KOPT-K1 (cell line): Measurements from ENCODE around the gene LY9.

Experiments used
- H3K27ac ChIP-seq: fragments of 200-600 bp; sonication (generic); 2 replicates; pipeline ENCODE4 v1.5.1; 2016; ENCODE audit warnings: antibody characterized with exemption, mild to moderate bottlenecking, low read depth, low read length; ENCODE audit not compliant: poor library complexity, severe bottlenecking
- H3K36me3 ChIP-seq: fragments of 200-600 bp; sonication (generic); 2 replicates; pipeline ENCODE4 v1.5.1; 2017; ENCODE audit warnings: antibody characterized with exemption, mild to moderate bottlenecking, low read length, moderate library complexity; ENCODE audit not compliant: insufficient read depth
- H3K9me3 ChIP-seq: fragments of 200-600 bp; sonication (generic); 2 replicates; pipeline ENCODE4 v1.5.1; 2017; ENCODE audit warnings: antibody characterized with exemption, low read length, mild to moderate bottlenecking; ENCODE audit not compliant: insufficient read depth, poor library complexity, severe bottlenecking

The LY9 gene

GRCh38 chr1:160834945-160835565, 39.1 kb downstream of the LY9 start:
- H3K27ac ChIP-seq, result peak overlapping the region; percentile 19
- H3K9me3 ChIP-seq, result no peaks in the 10 kb centered on the region
- H3K36me3 ChIP-seq, result peaks cover 48% of the 10 kb centered on the region

- H3K36me3 ChIP-seq, result peaks cover 41% of the 10 kb centered on the region
- peak overlapping the region; percentile 93 for H3K27ac ChIP-seq
- no peaks in the 10 kb centered on the region for H3K9me3 ChIP-seq
Measured at GRCh38 chr1:160835751-160836150, 39.8 kb downstream of the LY9 start.

GRCh38 chr1:160836561-160836960, 40.6 kb downstream of the LY9 start:
- Histone ChIP-seq H3K9me3 (no peaks in the 10 kb centered on the region), H3K27ac (peak overlapping the region; percentile 93), H3K36me3 (peaks cover 33% of the 10 kb centered on the region)

GRCh38 chr1:160836981-160837557, 41.1 kb downstream of the LY9 start:
- peak overlapping the region; percentile 93 for H3K27ac ChIP-seq
- no peaks in the 10 kb centered on the region for H3K9me3 ChIP-seq
- peaks cover 28% of the 10 kb centered on the region for H3K36me3 ChIP-seq

- H3K9me3 ChIP-seq, result no peaks in the 10 kb centered on the region
- peaks cover 23% of the 10 kb centered on the region for H3K36me3 ChIP-seq
- peak overlapping the region; percentile 93 for H3K27ac ChIP-seq
Measured at GRCh38 chr1:160837558-160838205, 41.7 kb downstream of the LY9 start.

GRCh38 chr1:160838888-160839287, 42.9 kb downstream of the LY9 start:
- Histone ChIP-seq H3K9me3 (no peaks in the 10 kb centered on the region), H3K27ac (peak overlapping the region; percentile 93), H3K36me3 (peaks cover 13% of the 10 kb centered on the region; the same call in 1 of the 2 replicates)

- Histone ChIP-seq H3K36me3 (0 out of 2 replicates have a peak, but pooled peaks cover 12% of the 10 kb centered on the region), H3K9me3 (no peaks in the 10 kb centered on the region), H3K27ac (peak overlapping the region; percentile 93)
Measured at GRCh38 chr1:160839746-160840145, 43.8 kb downstream of the LY9 start.

GRCh38 chr1:160841079-160841478, 45.1 kb downstream of the LY9 start:
- Histone ChIP-seq H3K9me3 (no peaks in the 10 kb centered on the region), H3K27ac (peak overlapping the region; percentile 36), H3K36me3 (0 out of 2 replicates have a peak, but pooled peaks cover under 1% of the 10 kb centered on the region)

- Histone ChIP-seq H3K9me3 (no peaks in the 10 kb centered on the region), H3K27ac (no peak overlapping the region), H3K36me3 (no peaks in the 10 kb centered on the region)
Measured at GRCh38 chr1:160844447-160845232, 48.7 kb downstream of the LY9 start.

GRCh38 chr1:160846281-160846680, 50.3 kb downstream of the LY9 start:
- no peaks in the 10 kb centered on the region for H3K36me3 ChIP-seq
- H3K27ac ChIP-seq, result no peak overlapping the region

GRCh38 chr1:160850541-160850940, 54.6 kb downstream of the LY9 start:
- no peaks in the 10 kb centered on the region for H3K9me3 ChIP-seq
- no peak overlapping the region for H3K27ac ChIP-seq

More at GRCh38 chr1:160846281-160846680, 50.3 kb downstream of the LY9 start:
- no peaks in the 10 kb centered on the region for H3K9me3 ChIP-seq

GRCh38 chr1:160850993-160851392, 55.0 kb downstream of the LY9 start:
- H3K27ac ChIP-seq, result no peak overlapping the region

More at GRCh38 chr1:160850541-160850940, 54.6 kb downstream of the LY9 start:
- H3K36me3 ChIP-seq, result no peaks in the 10 kb centered on the region

GRCh38 chr1:160853014-160853413, 57.0 kb downstream of the LY9 start:
- no peaks in the 10 kb centered on the region for H3K9me3 ChIP-seq
- H3K36me3 ChIP-seq, result no peaks in the 10 kb centered on the region
- H3K27ac ChIP-seq, result no peak overlapping the region

More at GRCh38 chr1:160850993-160851392, 55.0 kb downstream of the LY9 start:
- H3K9me3 ChIP-seq, result no peaks in the 10 kb centered on the region
- H3K36me3 ChIP-seq, result no peaks in the 10 kb centered on the region

GRCh38 chr1:160853754-160854153, 57.8 kb downstream of the LY9 start:
- peak overlapping the region; percentile 24 for H3K27ac ChIP-seq
- H3K9me3 ChIP-seq, result no peaks in the 10 kb centered on the region
- H3K36me3 ChIP-seq, result no peaks in the 10 kb centered on the region
